GM19351 (cell line): ENCODE data around the gene DIP2C.

Experiments used
- ATAC-seq: cut with Tn5 transposase; IDR thresholded peaks from one replicate; pipeline ENCODE4 v1.9.1; 2021; ENCODE audit warnings: mild to moderate bottlenecking, moderate library complexity; ENCODE audit not compliant: unreplicated experiment

DIP2C gene

GRCh38 chr10:387909-388660 is 301.4 kb downstream of the DIP2C start:
- ATAC-seq = no peak

- no peak for ATAC-seq
These were observed 301.9 kb downstream of the DIP2C start for GRCh38 chr10:387593-387891.

- ATAC-seq = no peak
These were observed 302.5 kb downstream of the DIP2C start for GRCh38 chr10:386771-387592.

GRCh38 chr10:385571-386300 is 303.7 kb downstream of the DIP2C start:
- ATAC-seq = no peak

GRCh38 chr10:384538-385305 is 304.7 kb downstream of the DIP2C start:
- ATAC-seq = no peak

GRCh38 chr10:383519-383918 is 305.9 kb downstream of the DIP2C start:
- no peak for ATAC-seq

- ATAC-seq = no peak
These were observed 307.7 kb downstream of the DIP2C start for GRCh38 chr10:381805-382204.

GRCh38 chr10:381346-381745 is 308.1 kb downstream of the DIP2C start:
- no peak for ATAC-seq

GRCh38 chr10:380313-380940 is 309.0 kb downstream of the DIP2C start:
- no peak for ATAC-seq

- no peak for ATAC-seq
These were observed 310.4 kb downstream of the DIP2C start for GRCh38 chr10:378930-379704.

GRCh38 chr10:378230-378929 is 311.1 kb downstream of the DIP2C start:
- no peak for ATAC-seq

- no peak for ATAC-seq
These were observed 312.2 kb downstream of the DIP2C start for GRCh38 chr10:377228-377627.

GRCh38 chr10:375815-376505 is 313.5 kb downstream of the DIP2C start:
- ATAC-seq = no peak

GRCh38 chr10:374354-374753 is 315.1 kb downstream of the DIP2C start:
- ATAC-seq = no peak

GRCh38 chr10:373526-374309 is 315.8 kb downstream of the DIP2C start:
- no peak for ATAC-seq

- ATAC-seq = no peak
These were observed 316.5 kb downstream of the DIP2C start for GRCh38 chr10:373015-373414.

GRCh38 chr10:372566-372965 is 316.9 kb downstream of the DIP2C start:
- no peak for ATAC-seq

- no peak for ATAC-seq
These were observed 318.0 kb downstream of the DIP2C start for GRCh38 chr10:371515-371914.
